Measurements from ENCODE around the gene MXI1.
"Not testable (repeated sequence)": the region's sequence is repeated elsewhere in the genome, so short reads cannot be mapped to it uniquely, and the experiment has no call there.

MXI1 gene

GRCh38 chr10:110233846-110234245 lies 26.4 kb downstream of the MXI1 start:
- in situ Hi-C loops (cut with MboI; ENCODE audit: low sequenced_read_pairs) = no loop called here

GRCh38 chr10:110237894-110238480 lies 30.6 kb downstream of the MXI1 start:
- in situ Hi-C loops (cut with MboI; ENCODE audit: low sequenced_read_pairs) = no loop called here

- in situ Hi-C loops (cut with MboI; ENCODE audit: low sequenced_read_pairs) = no loop called here
These were observed 32.5 kb downstream of the MXI1 start for GRCh38 chr10:110239892-110240291.

- in situ Hi-C loops (cut with MboI; ENCODE audit: low sequenced_read_pairs) = no loop called here
These were observed 34.0 kb downstream of the MXI1 start for GRCh38 chr10:110241407-110241806.

- in situ Hi-C loops (cut with MboI; ENCODE audit: low sequenced_read_pairs) = no loop called here
These were observed 34.4 kb downstream of the MXI1 start for GRCh38 chr10:110241841-110242240.

GRCh38 chr10:110242511-110242910 lies 35.1 kb downstream of the MXI1 start:
- in situ Hi-C loops (cut with MboI; ENCODE audit: low sequenced_read_pairs) = no loop called here

GRCh38 chr10:110244550-110244949 lies 37.1 kb downstream of the MXI1 start:
- in situ Hi-C loops (cut with MboI; ENCODE audit: low sequenced_read_pairs) = no loop called here

- in situ Hi-C loops (cut with MboI; ENCODE audit: low sequenced_read_pairs) = not testable (repeated sequence)
These were observed 40.4 kb downstream of the MXI1 start for GRCh38 chr10:110247833-110248232.

GRCh38 chr10:110249489-110249888 lies 42.1 kb downstream of the MXI1 start:
- in situ Hi-C loops (cut with MboI; ENCODE audit: low sequenced_read_pairs) = not testable (repeated sequence)

- in situ Hi-C loops (cut with MboI; ENCODE audit: low sequenced_read_pairs) = not testable (repeated sequence)
These were observed 44.0 kb downstream of the MXI1 start for GRCh38 chr10:110251392-110251791.

GRCh38 chr10:110252151-110252550 lies 44.7 kb downstream of the MXI1 start:
- in situ Hi-C loops (cut with MboI; ENCODE audit: low sequenced_read_pairs) = no loop called here

- in situ Hi-C loops (cut with MboI; ENCODE audit: low sequenced_read_pairs) = no loop called here
These were observed 47.1 kb downstream of the MXI1 start for GRCh38 chr10:110254467-110254866.

- in situ Hi-C loops (cut with MboI; ENCODE audit: low sequenced_read_pairs) = no loop called here
These were observed 51.1 kb downstream of the MXI1 start for GRCh38 chr10:110258542-110258941.

GRCh38 chr10:110259317-110259716 lies 51.9 kb downstream of the MXI1 start:
- in situ Hi-C loops (cut with MboI; ENCODE audit: low sequenced_read_pairs) = no loop called here

- in situ Hi-C loops (cut with MboI; ENCODE audit: low sequenced_read_pairs) = no loop called here
These were observed 53.5 kb downstream of the MXI1 start for GRCh38 chr10:110260746-110261477.

GRCh38 chr10:110263164-110263563 lies 55.8 kb downstream of the MXI1 start:
- in situ Hi-C loops (cut with MboI; ENCODE audit: low sequenced_read_pairs) = no loop called here

- in situ Hi-C loops (cut with MboI; ENCODE audit: low sequenced_read_pairs) = no loop called here
These were observed 58.3 kb downstream of the MXI1 start for GRCh38 chr10:110265573-110266193.

- in situ Hi-C loops (cut with MboI; ENCODE audit: low sequenced_read_pairs) = no loop called here
These were observed 59.9 kb downstream of the MXI1 start for GRCh38 chr10:110267276-110267675.

GRCh38 chr10:110268442-110268841 lies 61.0 kb downstream of the MXI1 start:
- in situ Hi-C loops (cut with MboI; ENCODE audit: low sequenced_read_pairs) = no loop called here

- in situ Hi-C loops (cut with MboI; ENCODE audit: low sequenced_read_pairs) = no loop called here
These were observed 61.6 kb downstream of the MXI1 start for GRCh38 chr10:110268971-110269370.

GRCh38 chr10:110269374-110270318 lies 62.2 kb downstream of the MXI1 start:
- in situ Hi-C loops (cut with MboI; ENCODE audit: low sequenced_read_pairs) = loop anchor here (10.0 kb wide), 1 partner anchor 135 kb away; no protein-coding TSS in a partner anchor
